GM19324 (cell line): ENCODE results near the gene ZC3H18.

Source experiments
- ATAC-seq: cut with Tn5 transposase; IDR thresholded peaks from one replicate; pipeline ENCODE4 v1.9.1; 2021; ENCODE audit warnings: mild to moderate bottlenecking, moderate library complexity; ENCODE audit not compliant: unreplicated experiment, low FRiP score

Gene ZC3H18

DNA sequence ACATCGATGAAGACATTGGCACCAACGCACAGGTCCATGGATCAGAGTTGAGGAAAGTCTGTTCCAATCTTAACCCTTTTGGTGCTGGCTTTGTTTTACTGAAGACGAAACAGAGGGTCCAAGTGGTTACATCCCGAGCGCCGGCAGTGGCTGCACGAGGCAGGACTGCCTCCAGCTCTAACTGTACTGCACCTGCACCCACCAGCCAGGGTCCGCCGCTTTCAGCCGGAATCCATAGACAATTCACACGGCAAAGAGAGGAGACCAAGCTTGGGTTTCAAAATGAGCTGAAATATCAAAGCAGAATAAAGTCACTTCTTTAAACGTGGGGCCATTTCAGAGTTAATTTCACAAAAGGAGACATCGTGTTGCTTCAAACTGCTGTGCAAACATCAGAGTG is 21.2 kb upstream of the ZC3H18 start:
- no peak for ATAC-seq

DNA sequence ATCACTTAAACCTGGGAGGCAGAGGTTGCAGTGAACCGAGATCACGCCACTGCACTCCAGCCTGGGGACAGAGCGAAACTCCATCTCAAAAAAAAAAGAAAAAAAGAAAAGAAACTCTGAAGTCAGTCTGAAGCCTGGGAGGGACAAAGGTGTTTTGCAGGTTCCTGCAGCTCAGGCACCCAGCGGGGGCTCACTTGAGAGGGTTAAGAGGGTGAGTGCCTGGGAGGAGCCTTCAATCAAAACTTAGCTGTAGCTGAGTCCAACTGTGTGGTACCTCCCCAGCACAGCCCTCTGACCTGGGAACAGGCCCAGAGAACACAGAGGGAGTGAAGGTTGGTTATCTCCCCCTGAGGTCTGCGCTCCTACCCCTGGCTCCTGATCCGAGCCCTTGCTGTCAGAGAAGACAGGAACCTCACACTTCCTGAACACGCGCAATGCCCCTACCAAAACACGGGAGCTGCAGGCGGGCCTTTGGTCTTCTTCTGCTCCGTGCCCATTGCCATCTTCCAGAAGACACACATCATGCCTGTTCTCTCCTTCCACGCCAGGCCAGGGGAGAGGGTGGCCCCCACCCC is 20.4 kb upstream of the ZC3H18 start:
- ATAC-seq: no peak

DNA sequence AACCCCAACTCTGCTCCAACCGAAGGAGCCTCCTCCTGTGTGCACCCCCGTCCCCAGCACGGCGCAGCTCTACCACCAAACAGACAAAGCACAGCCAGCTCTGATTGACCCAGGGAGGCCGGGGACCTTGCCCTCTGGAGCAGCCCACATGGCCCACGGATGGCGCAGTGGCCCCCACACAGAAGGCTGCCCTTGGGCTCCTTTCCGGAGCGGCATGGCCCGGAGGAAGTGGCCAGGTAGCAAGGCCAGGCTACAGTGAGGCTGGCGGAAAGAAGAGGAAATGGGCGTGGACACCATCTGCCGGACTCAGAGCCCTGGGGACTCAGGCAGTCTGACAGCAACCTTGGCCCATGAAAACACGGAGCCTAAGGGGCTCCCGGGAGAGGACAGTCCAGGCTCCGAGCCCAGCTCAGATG is 19.9 kb upstream of the ZC3H18 start:
- no peak for ATAC-seq

DNA sequence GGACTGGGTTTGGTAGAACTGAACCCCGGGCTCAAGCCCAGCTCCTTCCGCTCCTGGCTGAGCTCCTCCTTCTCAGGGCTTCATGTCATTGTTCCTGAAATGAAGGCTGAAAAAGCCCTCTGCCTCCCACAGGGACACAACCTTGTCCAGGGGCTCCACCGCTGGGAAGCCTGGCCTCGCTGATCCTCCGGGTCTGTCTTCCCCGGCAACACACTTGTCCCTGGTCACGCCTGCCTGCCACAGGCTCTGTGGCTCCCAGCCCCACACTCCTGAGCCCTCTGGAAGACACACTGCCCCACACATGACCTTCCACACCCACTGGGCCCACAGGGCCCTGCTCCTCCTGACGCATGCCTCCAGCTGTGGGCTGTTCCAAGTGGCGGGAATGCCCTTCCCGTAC is 18.0 kb upstream of the ZC3H18 start:
- ATAC-seq: no peak

DNA sequence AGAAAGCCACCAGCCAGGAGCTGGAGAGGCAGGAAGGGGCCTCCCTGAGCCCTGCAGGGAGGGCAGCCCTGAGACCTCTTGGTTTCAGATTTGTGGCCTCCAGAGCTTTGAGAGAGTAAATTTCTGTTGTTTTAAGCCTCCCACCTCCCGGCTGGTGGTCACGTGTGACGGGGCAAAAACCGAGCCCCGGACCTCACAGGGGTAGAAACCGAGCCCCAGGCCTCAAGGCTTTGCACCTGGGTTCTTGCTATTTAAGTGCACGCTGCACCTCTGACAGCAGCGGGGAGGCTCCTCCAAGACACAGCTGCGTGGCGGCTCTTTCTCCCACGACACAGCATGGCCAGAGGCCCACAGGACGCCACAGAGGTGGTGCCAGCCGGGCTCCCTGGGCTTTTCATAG is 17.4 kb upstream of the ZC3H18 start:
- ATAC-seq: no peak

DNA sequence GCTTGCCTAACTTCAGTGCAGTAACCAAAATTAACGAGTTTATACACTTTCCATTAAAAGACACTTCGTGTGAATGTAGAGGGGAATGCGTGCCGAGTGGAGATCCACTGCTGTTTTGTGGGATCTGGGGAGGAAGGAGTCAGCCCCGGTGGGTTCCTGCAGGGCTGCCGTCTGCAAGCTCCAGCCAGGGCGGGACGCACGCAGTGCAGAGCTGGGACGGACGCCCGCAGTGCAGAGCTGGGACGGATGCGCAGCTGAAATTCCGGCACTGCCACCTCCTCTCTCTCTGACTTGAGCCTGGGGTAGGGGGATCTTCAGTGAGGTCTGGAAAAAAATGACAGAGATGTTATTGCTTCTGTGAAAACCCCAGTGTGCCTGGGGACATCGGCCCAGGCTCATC is 16.5 kb upstream of the ZC3H18 start:
- ATAC-seq: no peak

DNA sequence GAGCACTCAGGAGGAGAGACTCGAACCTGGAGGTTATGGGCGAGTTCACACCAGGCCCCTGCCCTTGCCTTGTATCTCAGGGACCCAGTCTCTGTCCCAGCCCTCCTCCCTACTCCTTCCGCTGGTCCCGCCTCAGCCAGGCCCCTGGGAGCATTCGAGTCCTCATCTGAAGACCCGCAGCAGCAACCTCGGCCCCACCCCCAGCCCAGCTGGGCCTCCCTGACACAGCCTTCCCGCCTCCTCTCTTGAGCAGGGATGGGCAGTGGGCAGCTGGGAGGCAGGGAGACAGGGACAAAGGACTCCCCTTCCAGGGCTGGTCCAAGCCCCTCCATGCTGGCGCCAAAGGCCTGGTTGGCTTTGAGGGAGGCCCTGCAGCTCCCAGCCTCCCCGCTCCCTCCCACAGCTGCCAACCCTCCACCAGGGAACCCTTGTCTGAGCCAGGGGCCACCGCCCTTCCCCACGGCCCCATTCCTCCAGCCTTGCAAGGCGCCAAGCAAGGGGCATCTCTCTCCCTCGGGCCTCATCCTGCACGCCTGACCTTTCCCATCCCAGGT is 15.4 kb upstream of the ZC3H18 start:
- ATAC-seq: no peak

DNA sequence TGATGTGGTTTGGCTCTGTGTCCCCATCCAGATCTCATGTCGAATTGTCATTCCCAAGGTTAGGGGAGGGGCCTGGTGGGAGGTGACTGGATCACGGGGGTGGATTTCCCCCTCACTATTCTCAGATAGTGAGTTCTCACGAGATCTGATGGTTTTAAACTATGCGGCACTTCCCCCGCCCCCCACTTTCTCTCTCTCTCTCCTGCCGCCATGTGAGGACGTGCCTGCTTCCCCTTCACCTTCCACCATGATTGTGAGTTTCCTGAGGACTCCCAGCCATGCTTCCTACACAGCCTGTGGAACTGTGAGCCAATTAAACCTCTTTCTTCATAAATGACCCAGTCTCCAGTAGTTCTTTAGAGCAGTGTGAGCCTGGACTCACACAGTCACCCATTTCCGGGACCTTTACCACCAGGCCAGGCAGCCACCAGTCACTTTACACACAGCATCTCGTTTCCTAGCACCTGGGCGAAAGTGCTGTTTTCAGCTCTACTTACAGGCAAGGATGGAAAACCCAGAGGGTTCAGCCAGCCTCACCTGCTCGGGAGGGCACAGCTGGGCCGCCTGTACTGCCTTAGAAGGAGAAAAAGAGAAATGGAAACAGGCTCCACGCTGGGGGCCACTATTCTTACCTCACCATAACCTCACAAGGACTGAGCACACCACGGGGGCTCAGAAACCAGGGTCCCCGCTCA is 13.8 kb upstream of the ZC3H18 start:
- ATAC-seq: no peak

DNA sequence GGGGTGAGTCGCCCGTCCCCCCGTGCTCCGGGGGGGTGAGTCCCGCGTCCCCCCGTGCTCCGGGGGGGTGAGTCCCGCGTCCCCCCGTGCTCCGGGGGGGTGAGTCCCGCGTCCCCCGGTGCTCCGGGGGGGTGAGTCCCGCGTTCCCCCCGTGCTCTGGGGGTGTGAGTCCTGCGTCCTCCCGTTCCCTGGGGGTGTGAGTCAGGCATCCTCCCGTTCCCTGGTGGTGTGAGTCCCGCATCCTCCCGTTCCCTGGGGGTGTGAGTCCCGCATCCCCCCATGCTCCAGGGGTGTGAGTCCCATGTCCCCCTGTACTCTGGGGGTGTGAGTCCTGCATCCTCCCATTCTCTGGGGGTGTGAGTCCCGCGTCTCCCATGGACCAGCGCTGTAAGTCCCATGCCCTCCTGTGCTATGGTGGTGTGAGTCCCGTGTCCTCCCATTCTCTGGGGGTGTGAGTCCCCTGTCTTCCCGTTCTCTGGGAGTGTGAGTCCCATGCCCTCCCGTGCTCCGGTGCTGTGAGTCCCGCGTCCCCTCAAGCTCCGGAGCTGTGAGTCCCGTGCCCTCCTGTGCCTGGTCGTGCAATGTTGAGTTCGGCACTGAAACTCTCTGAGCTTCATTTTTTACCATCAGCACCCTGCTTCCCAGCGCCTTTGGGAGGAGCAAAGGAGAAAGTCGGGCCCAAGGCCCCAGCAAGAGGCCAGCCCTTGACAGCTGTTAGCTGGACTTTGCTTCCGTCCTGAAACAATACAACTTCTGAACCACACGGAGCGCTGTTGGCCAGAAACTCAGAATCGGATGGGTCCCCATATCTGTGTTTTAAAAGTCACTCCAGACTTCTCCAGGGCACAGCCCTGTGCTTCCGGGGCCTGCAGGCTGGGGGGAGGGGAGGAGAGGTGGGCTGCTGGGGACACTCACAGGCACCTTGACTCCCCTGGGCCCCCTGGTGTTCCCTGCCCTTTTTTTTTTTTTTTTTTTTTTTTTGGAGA is 11.5 kb upstream of the ZC3H18 start:
- ATAC-seq: no peak

DNA sequence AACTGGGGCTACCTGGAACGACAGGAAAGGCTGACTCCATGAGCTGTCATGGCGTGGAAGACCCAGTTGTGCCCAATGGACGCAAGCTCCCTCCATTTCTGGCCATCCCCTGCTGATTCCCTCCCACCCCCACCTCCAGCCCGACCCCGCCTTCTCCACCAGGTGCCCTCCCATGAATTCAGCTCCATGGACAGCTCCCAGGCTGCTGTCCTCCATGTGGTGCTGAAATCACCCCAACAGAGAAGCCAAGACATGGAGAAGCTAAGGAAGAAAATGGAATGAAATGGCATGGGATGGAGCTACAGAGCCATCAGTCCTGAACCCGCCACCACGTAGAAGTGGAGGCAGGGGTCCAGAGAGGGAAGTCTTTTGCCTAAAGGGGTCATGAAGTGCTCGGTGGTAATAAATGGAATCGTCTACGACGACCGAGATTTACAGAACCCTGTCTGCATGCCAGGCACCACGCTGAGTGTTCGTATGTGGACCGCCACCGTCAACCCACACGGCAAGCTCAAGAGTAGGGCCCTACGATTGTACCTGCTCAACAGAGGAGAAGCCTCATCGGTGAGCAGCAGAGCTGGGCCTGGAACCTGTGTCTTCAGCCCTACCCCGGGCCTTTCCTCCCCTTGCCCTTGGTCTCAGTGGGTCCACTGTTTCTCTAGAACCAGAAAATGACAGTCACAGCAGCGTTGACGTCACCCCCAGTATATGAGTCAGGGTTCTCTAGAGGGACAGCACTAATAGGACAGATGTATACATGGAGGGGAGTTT is 9.3 kb upstream of the ZC3H18 start:
- no peak for ATAC-seq

DNA sequence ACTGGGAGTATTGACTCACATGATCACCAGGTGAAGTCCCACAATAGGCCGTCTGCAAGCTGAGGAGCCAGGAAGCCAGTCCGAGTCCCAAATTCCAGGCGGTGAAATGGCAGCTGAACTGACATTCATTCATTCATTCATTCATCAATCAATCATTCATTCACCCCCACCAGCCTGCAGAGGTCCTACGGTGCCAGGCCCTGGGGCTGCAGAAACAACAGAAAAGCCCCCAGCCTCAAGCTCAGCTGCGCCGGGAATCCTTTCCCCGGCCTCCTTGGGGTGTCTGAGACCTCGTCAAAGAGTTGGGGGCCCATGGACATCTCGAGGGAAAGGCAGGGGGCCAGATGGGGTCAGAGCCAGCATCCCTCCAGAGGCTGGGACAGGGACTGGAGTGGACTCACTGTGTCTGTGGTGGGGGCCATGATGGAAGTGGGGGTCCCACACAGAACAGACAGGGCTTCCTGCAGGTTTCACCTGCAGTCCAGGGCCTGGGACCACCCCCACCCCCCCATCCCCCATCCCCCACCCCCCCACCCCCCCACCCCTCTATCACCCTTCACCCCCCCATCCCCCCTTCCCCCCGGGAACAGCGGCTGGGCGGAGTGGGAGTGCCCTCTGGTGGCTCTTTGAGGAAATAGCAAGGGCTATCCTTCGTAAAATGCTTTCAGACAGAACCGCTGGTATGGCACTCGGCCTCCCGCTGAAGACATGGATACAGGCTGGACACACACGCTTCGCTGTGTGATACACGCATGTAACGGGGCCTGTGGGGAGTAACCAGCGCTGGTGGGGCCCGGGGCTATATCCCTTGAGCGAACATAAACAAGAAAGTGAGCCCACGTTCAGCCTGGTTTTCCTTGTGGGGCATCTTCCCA is 8.5 kb upstream of the ZC3H18 start:
- ATAC-seq: no peak

DNA sequence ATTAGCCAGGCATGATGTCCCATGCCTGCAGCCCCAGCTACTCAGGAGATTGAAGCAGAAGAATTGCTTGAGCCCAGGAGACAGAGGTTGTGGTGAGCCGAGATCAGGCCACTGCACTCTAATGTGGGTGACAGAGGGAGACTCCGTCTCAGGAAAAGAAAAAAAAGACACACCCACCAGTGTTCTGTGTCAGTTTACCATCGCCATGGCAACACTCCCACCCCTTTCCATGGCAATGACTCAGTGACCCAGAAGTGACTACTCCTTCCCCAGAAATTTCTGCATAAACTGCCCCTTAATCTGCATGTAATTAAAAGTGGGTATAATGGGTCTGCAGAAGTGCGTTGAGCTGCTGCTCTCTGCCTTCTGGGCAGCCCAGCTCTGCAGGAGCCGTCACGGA is 4.0 kb upstream of the ZC3H18 start:
- no peak for ATAC-seq

DNA sequence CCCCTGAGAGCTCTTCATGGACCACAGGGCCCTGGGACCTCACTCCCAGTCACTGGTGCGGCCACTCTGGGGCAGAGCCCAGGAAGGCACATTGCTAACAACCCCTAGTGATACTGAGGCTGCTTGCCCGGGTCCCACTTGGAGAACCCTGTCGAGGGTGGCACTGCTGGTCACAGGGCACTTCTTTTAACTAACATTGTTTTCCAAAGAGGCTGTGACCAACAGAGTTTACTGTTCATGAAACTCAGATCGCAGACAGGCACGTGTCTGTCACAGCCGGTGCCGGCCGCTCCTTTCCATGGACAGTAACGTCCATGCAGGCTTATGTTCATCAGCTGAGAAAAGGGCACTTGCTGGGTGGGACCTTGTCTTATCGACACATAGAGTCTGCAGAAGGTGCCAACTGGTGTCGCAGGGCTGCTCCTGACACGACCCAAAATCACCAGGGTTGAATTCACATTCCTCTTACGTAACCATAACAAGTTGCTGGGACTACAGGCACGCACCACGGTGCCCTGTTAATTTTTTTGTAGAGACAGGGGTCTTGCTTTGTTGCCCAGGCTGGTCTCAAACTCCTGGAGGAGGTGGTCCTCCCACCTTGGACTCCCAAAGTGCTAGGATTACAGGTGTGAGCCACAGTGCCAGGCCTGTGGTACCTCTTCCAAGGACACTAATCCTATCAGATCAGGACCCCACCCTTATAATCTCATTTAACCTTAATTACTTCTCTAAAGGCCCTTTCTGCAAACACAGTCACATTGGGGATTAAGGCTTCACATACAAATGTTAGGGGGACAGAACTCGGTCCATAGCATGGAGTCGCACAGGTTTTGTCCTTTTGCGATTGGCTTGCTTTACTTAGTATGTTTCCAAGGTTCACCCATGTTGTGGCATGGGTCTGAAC is 1.2 kb upstream of the ZC3H18 start:
- no peak for ATAC-seq

DNA sequence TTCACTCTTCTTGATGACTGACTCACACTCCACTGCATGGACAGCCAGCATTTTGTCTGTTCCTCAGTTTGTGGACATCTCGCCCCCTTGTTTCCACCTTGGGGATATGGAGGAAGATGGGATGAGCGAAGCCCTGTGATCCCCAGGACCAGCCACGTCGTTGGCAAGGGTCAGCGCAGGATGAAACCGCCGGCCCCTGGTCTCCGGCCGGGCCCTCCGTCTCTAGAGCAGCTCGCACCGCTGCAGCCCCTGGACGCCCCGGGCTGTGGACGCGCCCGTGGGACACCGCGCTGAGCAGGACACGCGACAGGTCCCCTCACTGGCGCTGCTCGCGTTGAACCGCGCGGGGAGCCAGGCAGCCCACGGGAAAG is 604 bp upstream of the ZC3H18 start:
- no peak for ATAC-seq

DNA sequence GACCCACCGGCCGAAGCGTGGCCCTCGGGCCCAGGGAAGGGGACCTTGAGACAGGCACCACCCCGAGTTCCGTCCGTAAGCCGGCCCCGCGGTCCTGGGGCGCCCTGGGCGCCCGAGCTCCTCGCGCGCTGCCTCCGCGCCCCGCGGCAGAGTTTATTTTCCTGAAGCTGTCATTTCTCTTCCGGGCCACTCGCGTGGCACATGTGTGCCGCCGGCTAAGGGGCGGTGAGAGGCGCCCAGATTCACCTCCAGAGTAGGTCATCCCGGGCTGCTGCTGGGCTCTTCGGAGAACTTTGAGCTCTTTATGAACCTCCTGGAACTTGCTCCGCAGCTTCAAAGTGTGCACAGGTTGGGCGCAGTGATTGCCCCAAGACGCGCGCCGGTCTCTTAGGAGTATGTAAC is 489 bp downstream of the ZC3H18 start:
- no peak for ATAC-seq

DNA sequence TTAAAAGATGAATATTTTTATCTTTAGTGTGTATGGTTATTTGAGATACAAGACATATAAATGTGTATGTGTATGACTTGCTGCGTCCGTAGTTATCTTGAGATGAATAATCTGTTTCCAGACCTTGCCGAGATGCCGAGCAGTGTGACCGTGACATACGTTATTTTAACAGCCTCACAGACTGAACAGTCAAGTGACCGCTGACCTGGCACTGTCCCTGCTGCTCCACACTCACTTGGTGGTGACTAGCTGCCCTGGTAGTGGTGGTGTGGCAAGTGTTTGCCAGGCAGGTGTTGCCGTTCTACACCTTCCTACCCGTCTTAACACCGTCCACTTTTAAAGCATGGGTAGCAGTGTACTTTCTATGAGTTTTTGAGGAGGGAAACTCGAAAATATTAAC is 5.0 kb downstream of the ZC3H18 start:
- ATAC-seq: no peak

DNA sequence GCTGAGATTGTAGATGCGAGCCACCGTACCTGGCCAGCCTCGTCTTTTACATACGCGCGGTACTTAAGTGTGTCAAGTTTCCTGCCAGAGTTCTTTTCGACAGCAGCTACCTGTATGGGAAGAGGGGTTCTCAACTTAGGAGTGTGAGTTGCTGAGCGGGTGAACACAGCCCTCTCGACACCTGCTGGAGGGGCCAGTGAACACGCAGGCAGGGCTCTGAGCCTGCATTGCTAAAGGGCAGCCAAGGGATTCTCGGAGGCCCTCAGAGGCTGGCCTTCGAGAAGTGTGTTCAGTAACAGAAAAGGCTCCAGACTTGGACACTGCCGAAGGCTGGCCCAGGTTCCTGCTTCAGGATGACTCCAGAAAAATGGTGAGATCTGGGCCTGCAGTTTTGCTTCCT is 6.1 kb downstream of the ZC3H18 start:
- no peak for ATAC-seq

DNA sequence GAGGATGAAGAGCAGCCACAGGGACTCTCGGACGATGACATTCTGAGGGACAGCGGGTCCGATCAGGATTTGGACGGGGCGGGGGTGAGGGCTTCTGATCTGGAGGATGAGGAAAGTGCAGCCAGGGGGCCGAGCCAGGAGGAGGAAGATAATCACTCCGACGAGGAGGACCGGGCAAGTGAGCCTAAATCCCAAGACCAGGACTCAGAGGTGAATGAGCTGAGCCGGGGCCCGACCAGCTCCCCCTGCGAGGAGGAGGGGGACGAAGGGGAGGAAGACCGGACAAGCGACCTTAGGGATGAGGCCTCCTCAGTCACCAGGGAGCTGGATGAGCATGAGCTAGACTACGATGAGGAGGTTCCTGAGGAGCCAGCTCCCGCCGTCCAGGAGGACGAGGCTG is 7.0 kb downstream of the ZC3H18 start:
- ATAC-seq: no peak
